H1 (cell line): ENCODE results near the gene CD300C. TPM values are rescaled to one million over a fixed set of nuclear protein-coding genes. Genes with fewer than 3 reads are reported as not detected.

ENCODE experiments used
- CHD7 ChIP-seq: fragments of 300-600 bp; sonication (generic); IDR thresholded peaks from 2 replicates; pipeline ENCODE4 v1.7.1; 2012; ENCODE audit warnings: low read length, moderate library complexity, mild to moderate bottlenecking, inconsistent platforms; ENCODE audit not compliant: insufficient replicate concordance
- E2F6 ChIP-seq: IDR thresholded peaks from 2 replicates; pipeline ENCODE4 v1.6.1; 2012; ENCODE audit warnings: inconsistent platforms
- SIN3A ChIP-seq, 2 experiments: IDR thresholded peaks in 1 of 2; conservative IDR thresholded peaks in 1 of 2; 2 replicates each; pipeline ENCODE4 v1.6.1; 2011 to 2012; ENCODE audit warnings: low read length in 2 of 2, improper control_type of control experiment in 1 of 2, low read depth in 1 of 2, mild to moderate bottlenecking in 1 of 2
- polyA plus RNA-seq, 7 experiments: library from polyadenylated mRNA; depleted of rRNA in 3 of 7; stranded (reverse) in 5 of 7; unstranded in 2 of 7; fragments of >200 nt in 5 of 7; fragments of 200-250 nt in 2 of 7; gene quantifications; 1 replicate in 5 of 7; 2 replicates in 1 of 7; 4 replicates in 1 of 7; pipeline versions ENCODE4 v1.2.1 to v1.2.3, GENCODE V29; 2011 to 2013; ENCODE audit warnings: missing spikeins in 2 of 7, mixed read lengths in 2 of 7
- total RNA-seq: library from RNA; stranded (reverse); fragmentation: NEBNext Ultra II Directional; extraction: Animal tissue kit (Norgen Biotek cat#: 25700); gene quantifications from 2 replicates; pipeline ENCODE4 v1.2.1, GENCODE V29; 2021

The CD300C gene
- total and polyA plus RNA-seq, 2 of the 8 experiments (the other 6 are each of a cell fraction or from before 2014, with no cell fraction given): not detected

DNA sequence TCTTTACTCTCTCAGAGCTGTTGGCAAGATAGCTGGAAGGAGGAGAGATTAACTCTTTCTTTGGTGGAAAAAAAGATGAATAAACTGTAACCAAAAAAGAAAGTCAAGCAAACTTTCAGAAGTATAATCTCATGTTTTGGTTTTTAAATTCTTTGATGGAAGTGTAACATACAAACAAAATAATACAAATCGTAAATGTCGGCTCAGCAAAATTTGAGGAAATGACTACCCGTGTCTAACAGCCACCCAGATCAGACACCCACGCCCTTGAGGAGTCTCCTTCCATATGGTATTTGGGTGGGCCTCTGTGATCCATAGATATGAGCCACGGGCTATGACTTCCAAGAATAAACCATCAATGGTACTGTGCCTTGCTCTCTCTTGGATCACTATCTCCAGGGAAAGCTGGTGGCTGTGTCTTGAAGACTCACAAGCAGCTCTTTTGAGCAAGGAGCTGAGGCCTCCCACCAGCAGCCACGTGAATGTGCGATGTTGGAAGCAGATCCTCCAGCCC lies 9.6 kb upstream of the CD300C start (continued):
- TF ChIP-seq CHD7: no peak
- no peak for TF ChIP-seq SIN3A (conservative IDR thresholded peaks at IDR 0.05 in 1 of 2, IDR thresholded peaks at IDR 0.05 in 1 of 2; ENCODE audit: low read depth in 1 of 2, low read length in 2 of 2)
- no peak for TF ChIP-seq E2F6
